ENCODE results near the gene ARAP2. TPM values are rescaled to one million over a fixed set of nuclear protein-coding genes. Genes with fewer than 3 reads are reported as not detected.

Gene ARAP2
- total RNA-seq, 6 experiments from 2014 or later, result not detected

DNA sequence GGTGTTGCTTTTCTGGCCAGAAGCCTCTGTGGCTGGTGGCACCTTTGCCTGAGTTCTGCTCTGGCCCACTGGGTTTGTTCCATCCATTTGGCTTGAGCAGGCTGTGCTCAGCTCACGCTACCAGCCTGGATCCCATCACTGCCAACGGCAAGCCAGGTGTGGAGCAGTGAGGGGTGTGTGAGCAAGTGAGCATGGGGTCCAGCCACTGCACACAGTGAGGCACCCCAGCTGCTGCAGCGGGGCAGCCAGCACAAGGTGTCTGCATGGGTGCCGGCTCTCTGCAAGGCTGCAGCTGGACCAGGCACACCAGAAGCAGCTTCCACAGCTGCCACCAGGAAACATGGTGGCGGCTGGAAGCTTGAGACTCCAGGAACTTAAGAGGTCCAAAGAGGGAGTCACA is 46.8 kb downstream of the ARAP2 start:
- Mint-ChIP-seq H3K36me3 (ENCODE audit: low read depth) (no peaks in the 10 kb centered on the region), H3K4me1 (ENCODE audit: low read depth) (no peaks in the 10 kb centered on the region), H3K4me3 (no peak overlapping the region), H3K27me3 (ENCODE audit: insufficient read depth) (no peaks in the 10 kb centered on the region), H3K27ac (no peak overlapping the region), H3K9me3 (peaks cover 26% of the 10 kb centered on the region)
- TF ChIP-seq CTCF (IDR thresholded peaks at IDR 0.05), result no peak
- no peak for DNase-seq

DNA sequence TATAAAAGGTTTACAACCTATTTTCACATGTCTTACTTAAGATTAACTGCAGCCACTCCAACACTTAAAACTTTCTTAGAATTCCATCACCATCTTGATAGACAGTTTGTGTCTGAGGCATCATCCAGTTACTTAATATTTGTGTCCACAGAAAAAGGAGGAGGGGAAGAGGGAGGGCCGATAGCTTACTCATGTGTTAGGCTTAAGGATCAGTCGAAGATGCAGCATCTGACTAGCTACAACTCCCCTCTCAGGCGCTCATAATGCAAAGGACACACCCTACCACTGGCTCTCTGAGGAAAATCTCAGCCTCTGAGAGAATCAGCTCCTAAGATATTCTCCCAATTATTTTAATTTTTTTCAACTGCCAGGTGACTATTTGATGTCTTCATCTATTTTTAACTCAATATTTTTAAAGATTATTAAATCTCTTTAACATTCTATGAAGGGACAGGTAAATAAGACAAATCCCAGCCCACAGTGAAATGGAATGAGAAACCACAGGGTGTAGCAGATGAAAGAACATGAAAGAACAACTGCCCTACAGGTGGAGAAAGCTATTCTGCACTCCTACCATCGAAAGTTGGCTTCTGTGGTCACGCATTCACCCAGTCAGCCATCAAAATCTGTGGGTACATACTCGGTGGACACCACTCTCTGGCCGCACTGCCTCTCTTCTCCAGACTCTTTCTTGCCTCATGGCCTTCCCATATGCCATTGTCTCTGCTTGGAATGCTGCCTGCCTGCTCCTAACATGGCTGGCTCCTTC is 48.0 kb downstream of the ARAP2 start:
- no peaks in the 10 kb centered on the region for H3K36me3 Mint-ChIP-seq (ENCODE audit: low read depth)
- H3K4me3 Mint-ChIP-seq, result no peak overlapping the region
- no peaks in the 10 kb centered on the region for H3K27me3 Mint-ChIP-seq (ENCODE audit: insufficient read depth)
- no peak overlapping the region for H3K27ac Mint-ChIP-seq
- H3K9me3 Mint-ChIP-seq, result peaks cover 22% of the 10 kb centered on the region
- no peak for DNase-seq
- H3K4me1 Mint-ChIP-seq (ENCODE audit: low read depth), result no peaks in the 10 kb centered on the region
- no peak for TF ChIP-seq CTCF (IDR thresholded peaks at IDR 0.05)

GRCh38 chr4:36192922-36193321 is 51.4 kb downstream of the ARAP2 start:
- Mint-ChIP-seq H3K4me1 (ENCODE audit: low read depth) (no peaks in the 10 kb centered on the region), H3K36me3 (ENCODE audit: low read depth) (no peaks in the 10 kb centered on the region), H3K27ac (no peak overlapping the region), H3K27me3 (ENCODE audit: insufficient read depth) (no peaks in the 10 kb centered on the region; the same call in 1 of the 2 replicates), H3K4me3 (no peak overlapping the region), H3K9me3 (peaks cover 22% of the 10 kb centered on the region)
- DNase-seq, result no peak
- no peak for TF ChIP-seq CTCF (IDR thresholded peaks at IDR 0.05)

DNA sequence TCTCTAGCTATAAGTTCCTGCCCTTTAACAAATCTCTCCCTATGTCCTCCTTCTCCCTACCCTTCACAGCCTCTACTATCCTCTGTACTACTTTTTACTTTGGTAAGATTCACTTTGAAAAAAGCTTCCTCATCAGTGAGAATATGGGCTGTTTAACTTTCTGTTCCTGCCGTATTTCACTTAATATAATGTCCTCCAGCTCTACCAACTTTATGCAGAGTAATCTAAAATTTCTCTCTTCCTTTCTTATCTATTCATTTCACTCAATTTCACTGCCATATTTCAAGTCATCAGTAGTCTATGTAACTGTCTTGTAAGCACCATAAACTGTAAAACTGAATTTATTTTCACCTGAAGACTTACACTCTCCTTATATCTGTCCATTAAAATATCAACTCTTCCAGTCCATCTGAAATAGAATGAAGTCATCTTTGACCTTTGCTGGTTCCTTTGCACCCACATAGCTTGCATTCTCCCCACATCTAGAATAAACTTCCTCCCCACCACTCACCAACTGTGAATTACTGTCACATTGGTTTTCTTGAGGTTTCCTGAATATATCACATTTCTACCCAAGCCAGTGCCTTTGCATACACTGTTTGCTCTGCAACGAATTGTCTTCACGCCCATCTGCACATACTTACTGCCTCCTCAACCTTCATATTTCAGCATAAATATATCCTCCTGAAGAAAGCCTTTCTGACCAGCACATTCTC is 54.6 kb downstream of the ARAP2 start:
- Mint-ChIP-seq H3K27me3 (ENCODE audit: insufficient read depth) (no peaks in the 10 kb centered on the region; the same call in 1 of the 2 replicates), H3K27ac (no peak overlapping the region), H3K9me3 (peaks cover 10% of the 10 kb centered on the region), H3K36me3 (ENCODE audit: low read depth) (no peaks in the 10 kb centered on the region), H3K4me1 (ENCODE audit: low read depth) (no peaks in the 10 kb centered on the region), H3K4me3 (no peak overlapping the region)
- no peak for DNase-seq
- no peak for TF ChIP-seq CTCF (IDR thresholded peaks at IDR 0.05)

DNA sequence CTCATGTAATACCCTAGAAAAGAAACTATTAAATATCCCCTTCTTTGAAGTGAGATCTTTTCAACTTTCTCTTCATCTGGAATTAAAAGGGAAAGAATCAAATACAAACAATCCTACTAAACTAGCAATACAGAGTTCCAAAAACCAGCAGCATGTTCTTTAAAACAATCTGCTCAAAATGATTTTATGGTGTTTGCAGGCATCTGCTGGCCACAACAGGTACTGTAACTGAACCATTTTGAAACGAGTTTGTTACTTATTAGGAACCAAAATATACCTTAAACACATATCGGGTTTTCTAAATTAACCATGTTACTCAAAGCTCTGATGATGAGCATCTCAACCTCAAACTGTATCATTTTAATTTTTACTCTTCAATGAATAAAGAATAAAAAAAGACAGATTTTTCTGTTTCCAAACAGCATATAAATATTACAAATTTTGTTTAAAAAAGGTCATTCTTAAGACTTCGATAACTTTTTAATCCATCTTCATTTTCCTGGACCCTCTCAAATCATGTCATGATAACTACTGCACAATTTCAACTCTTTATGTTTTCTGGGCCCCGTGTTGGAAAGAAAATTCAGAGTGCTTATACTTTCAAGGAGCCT is 56.5 kb downstream of the ARAP2 start:
- Mint-ChIP-seq H3K4me1 (ENCODE audit: low read depth) (no peaks in the 10 kb centered on the region), H3K36me3 (ENCODE audit: low read depth) (no peaks in the 10 kb centered on the region; the same call in 1 of the 2 replicates), H3K4me3 (no peak overlapping the region), H3K9me3 (peaks cover 6% of the 10 kb centered on the region), H3K27ac (no peak overlapping the region), H3K27me3 (ENCODE audit: insufficient read depth) (no peaks in the 10 kb centered on the region; the same call in 1 of the 2 replicates)
- TF ChIP-seq CTCF (IDR thresholded peaks at IDR 0.05), result peak; percentile 44; the same call in 1 of the 2 replicates
- DNase-seq, result no peak
